HG02840 (cell line): ENCODE data around the gene FAM131A.

Experiments
- ATAC-seq: cut with Tn5 transposase; IDR thresholded peaks from one replicate; pipeline ENCODE4 v1.9.1; 2021; ENCODE audit warnings: mild to moderate bottlenecking, moderate library complexity, moderate number of reproducible peaks; ENCODE audit not compliant: unreplicated experiment, low FRiP score

The FAM131A gene

DNA sequence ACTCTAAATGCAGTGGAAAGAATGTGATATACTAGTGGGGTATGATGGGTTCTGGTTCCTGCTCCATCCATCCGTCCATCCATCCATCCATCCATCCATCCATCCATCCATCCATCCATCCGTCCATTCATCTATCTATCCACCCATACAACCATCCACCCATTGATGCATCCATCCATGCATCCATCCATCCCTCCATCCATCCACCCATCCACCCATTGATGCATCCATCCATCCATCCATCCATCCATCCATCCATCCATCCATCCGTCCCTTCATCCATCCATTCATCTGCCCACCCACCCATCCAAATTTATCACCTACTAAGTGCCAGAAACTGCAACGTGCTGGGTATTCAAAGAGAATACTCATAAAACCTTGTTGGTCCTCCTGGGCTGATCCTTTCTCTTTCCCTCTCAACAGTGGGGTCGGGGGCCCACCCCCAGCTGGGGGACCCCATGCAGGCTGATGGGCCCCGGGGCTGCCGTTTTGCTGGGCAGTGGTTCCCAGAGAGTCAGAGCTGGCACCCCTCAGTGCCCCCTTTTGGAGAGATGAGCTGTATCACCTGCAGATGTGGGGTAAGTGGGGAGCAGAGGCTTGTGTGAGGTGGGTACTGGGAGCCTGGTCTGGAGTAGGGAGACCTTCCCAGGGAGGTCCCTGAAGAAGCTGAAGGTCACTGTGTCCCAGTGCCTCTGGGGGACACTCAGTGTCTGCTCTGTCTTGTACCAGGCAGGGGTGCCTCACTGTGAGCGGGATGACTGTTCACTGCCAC, 51.0 kb downstream of the FAM131A start:
- no peak for ATAC-seq

- ATAC-seq = no peak
Measured at GRCh38 chr3:184388936-184389230, 51.5 kb downstream of the FAM131A start.

- ATAC-seq = no peak
Measured at GRCh38 chr3:184389384-184389783, 52.0 kb downstream of the FAM131A start.

GRCh38 chr3:184389935-184390528, 52.6 kb downstream of the FAM131A start:
- no peak for ATAC-seq

- no peak for ATAC-seq
Measured at GRCh38 chr3:184391266-184391665, 53.9 kb downstream of the FAM131A start.

- ATAC-seq = no peak
Measured at GRCh38 chr3:184395320-184395660, 57.9 kb downstream of the FAM131A start.
